Loucy (cell line): ENCODE data around the gene ZFR2.
"Not testable (repeated sequence)": the region's sequence is repeated elsewhere in the genome, so short reads cannot be mapped to it uniquely, and the experiment has no call there.

Experiments
- H2AFZ ChIP-seq: fragments of 200-600 bp; sonication (generic); 2 replicates; pipeline ENCODE4 v1.6.0; 2016; ENCODE audit warnings: antibody characterized with exemption, mild to moderate bottlenecking, low read length, moderate library complexity
- H3F3A ChIP-seq: fragments of 200-600 bp; 2 replicates; pipeline ENCODE4 v1.6.0; 2016; ENCODE audit warnings: antibody characterized with exemption, low read depth, mild to moderate bottlenecking
- H3K27me3 ChIP-seq: fragments of 200-600 bp; sonication (generic); 2 replicates; pipeline ENCODE4 v1.6.1; 2014; ENCODE audit warnings: low read length, mild to moderate bottlenecking; ENCODE audit not compliant: insufficient read depth, poor library complexity, severe bottlenecking
- H3K36me3 ChIP-seq: fragments of 200-600 bp; sonication (generic); 2 replicates; pipeline ENCODE4 v1.6.1; 2016; ENCODE audit warnings: low read length; ENCODE audit not compliant: insufficient read depth
- H3K4me1 ChIP-seq: fragments of 200-600 bp; sonication (generic); 2 replicates; pipeline ENCODE4 v1.5.1; 2014; ENCODE audit warnings: low read length, mild to moderate bottlenecking; ENCODE audit not compliant: insufficient read depth, poor library complexity, severe bottlenecking
- H3K4me2 ChIP-seq: fragments of 200-600 bp; sonication (generic); 2 replicates; pipeline ENCODE4 v1.6.0; 2014; ENCODE audit warnings: antibody characterized with exemption, low read length, low read depth, mild to moderate bottlenecking; ENCODE audit not compliant: poor library complexity, severe bottlenecking
- H3K4me3 ChIP-seq: fragments of 200-600 bp; sonication (generic); 2 replicates; pipeline ENCODE4 v1.5.1; 2014; ENCODE audit warnings: low read length, mild to moderate bottlenecking, mixed read lengths; ENCODE audit not compliant: poor library complexity, severe bottlenecking
- H3K79me2 ChIP-seq: fragments of 200-600 bp; sonication (generic); 2 replicates; pipeline ENCODE4 v1.6.1; 2014; ENCODE audit warnings: low read length; ENCODE audit not compliant: insufficient read depth
- H3K9ac ChIP-seq: fragments of 200-600 bp; sonication (generic); 2 replicates; pipeline ENCODE4 v1.6.0; 2014; ENCODE audit warnings: mild to moderate bottlenecking, low read depth, low read length, moderate library complexity; ENCODE audit not compliant: poor library complexity, severe bottlenecking
- H3K9me2 ChIP-seq: fragments of 200-600 bp; sonication (generic); replicated peaks from 2 replicates; pipeline ENCODE4 v1.6.1; 2016; ENCODE audit warnings: low read depth, low read length, mixed read lengths
- H3K9me3 ChIP-seq: fragments of 200-600 bp; sonication (generic); 2 replicates; pipeline ENCODE4 v1.6.1; 2014; ENCODE audit warnings: mild to moderate bottlenecking, antibody characterized with exemption, low read length, low read depth; ENCODE audit not compliant: insufficient read depth
- H4K20me1 ChIP-seq: fragments of 200-600 bp; sonication (generic); 2 replicates; pipeline ENCODE4 v1.6.0; 2014; ENCODE audit warnings: antibody characterized with exemption, low read length, mild to moderate bottlenecking; ENCODE audit not compliant: insufficient read depth, poor library complexity, severe bottlenecking
- CTCF ChIP-seq: fragments of 200-600 bp; sonication (generic); conservative IDR thresholded peaks from 2 replicates; pipeline ENCODE4 v1.5.1; 2014; ENCODE audit warnings: mild to moderate bottlenecking, antibody characterized with exemption, low read length
- EZH2phosphoT487 ChIP-seq: fragments of 200-600 bp; IDR thresholded peaks from 2 replicates; pipeline ENCODE4 v1.6.1; 2018; ENCODE audit warnings: antibody characterized with exemption, mild to moderate bottlenecking, moderate library complexity, borderline replicate concordance

ZFR2 gene

GRCh38 chr19:3818466-3818865 is 50.4 kb downstream of the ZFR2 start:
- Histone ChIP-seq H3K9me3 (no peaks in the 10 kb centered on the region), H3K4me3 (no peak overlapping the region), H3F3A (no peaks in the 10 kb centered on the region), H4K20me1 (no peaks in the 10 kb centered on the region), H3K9ac (no peak overlapping the region), H2AFZ (no peak overlapping the region), H3K9me2 (no peaks in the 10 kb centered on the region), H3K4me2 (no peak overlapping the region), H3K79me2 (no peaks in the 10 kb centered on the region), H3K27me3 (no peaks in the 10 kb centered on the region), H3K4me1 (peaks cover 30% of the 10 kb centered on the region), H3K36me3 (no peaks in the 10 kb centered on the region)
- TF ChIP-seq EZH2phosphoT487 (no peak), CTCF (no peak)

GRCh38 chr19:3817761-3818160 is 51.1 kb downstream of the ZFR2 start:
- H3K4me1 ChIP-seq = peaks cover 37% of the 10 kb centered on the region
- no peak overlapping the region for H2AFZ ChIP-seq
- no peak overlapping the region for H3K9ac ChIP-seq

DNA sequence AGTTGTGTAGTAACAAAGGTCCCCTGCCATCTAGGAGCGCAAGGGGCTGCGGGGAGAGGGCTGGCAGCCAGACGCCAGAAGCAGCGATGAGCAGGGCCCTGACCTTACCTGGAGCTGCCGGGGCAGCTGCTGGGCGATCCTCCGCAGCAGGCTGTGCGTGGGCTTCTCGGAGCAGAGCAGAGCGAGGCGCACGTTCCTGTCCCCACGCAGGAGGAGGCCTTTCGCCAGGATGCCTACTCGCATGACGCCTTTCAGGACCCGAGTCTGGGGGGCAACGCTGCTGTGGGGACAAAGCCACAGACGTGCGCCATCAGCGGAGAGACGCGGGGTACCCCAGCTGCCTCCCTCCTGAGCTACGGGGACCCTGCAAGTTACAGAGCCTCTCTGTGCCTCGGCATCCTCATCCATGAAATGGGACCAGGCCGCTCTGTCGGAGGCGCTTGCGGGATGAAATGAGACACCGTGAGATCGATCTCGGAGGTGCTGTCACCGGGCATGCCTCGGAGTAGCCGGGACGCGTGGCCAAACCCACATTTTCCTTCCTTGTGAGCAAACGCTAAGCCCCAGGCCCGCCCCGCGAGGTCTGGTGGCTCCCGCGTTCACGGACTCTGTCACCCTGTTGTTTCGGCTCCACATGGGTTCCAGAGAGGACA is 52.1 kb downstream of the ZFR2 start:
- Histone ChIP-seq H3K36me3 (no peaks in the 10 kb centered on the region), H3F3A (no peaks in the 10 kb centered on the region), H3K4me1 (peaks cover 45% of the 10 kb centered on the region), H3K4me3 (no peak overlapping the region), H2AFZ (no peak overlapping the region), H3K9ac (no peak overlapping the region), H3K4me2 (no peak overlapping the region), H4K20me1 (no peaks in the 10 kb centered on the region), H3K27me3 (no peaks in the 10 kb centered on the region), H3K9me2 (no peaks in the 10 kb centered on the region), H3K79me2 (no peaks in the 10 kb centered on the region), H3K9me3 (no peaks in the 10 kb centered on the region)
- TF ChIP-seq EZH2phosphoT487 = no peak
- no peak for TF ChIP-seq CTCF

More at GRCh38 chr19:3817761-3818160, 51.1 kb downstream of the ZFR2 start:
- Histone ChIP-seq H3K9me2 (no peaks in the 10 kb centered on the region), H3F3A (no peaks in the 10 kb centered on the region), H3K9me3 (no peaks in the 10 kb centered on the region), H4K20me1 (no peaks in the 10 kb centered on the region), H3K4me2 (no peak overlapping the region), H3K4me3 (no peak overlapping the region), H3K79me2 (no peaks in the 10 kb centered on the region), H3K36me3 (no peaks in the 10 kb centered on the region), H3K27me3 (no peaks in the 10 kb centered on the region)
- TF ChIP-seq CTCF = no peak
- no peak for TF ChIP-seq EZH2phosphoT487

DNA sequence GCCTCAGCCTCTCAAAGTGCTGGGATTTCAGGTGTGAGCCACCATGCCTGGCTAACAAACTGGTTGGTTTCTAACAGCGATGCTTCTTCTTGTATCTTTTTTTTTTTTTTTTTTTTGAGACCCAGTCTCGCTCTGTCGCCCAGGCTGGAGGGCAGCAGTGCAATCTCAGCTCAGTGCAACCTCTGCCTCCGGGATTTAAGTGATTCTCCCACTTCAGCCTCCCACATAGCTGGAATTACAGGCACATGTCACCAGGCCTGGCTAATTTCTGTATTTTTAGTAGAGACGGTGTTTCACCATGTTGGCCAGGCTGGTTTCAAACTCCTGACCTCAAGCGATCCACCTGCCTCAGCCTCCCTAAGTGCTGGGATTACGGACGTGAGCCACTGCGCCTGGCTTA is 52.7 kb downstream of the ZFR2 start:
- peaks cover 43% of the 10 kb centered on the region for H3K4me1 ChIP-seq
- H3K79me2 ChIP-seq, H3K4me2 ChIP-seq, H3K9ac ChIP-seq, H3K27me3 ChIP-seq, H3K4me3 ChIP-seq, H3K9me3 ChIP-seq, H3F3A ChIP-seq, H4K20me1 ChIP-seq, H3K9me2 ChIP-seq, H3K36me3 ChIP-seq, H2AFZ ChIP-seq: not testable (repeated sequence)
